Liver (tissue), 9 donors: ENCODE measurements around the gene PHLDA2. TPM values are rescaled to one million over a fixed set of nuclear protein-coding genes. Genes with fewer than 3 reads are reported as not detected.

Experiments used
- DNase-seq: peaks from one replicate; pipeline ENCODE4 v3.0.0-alpha.2; 2017; ENCODE audit warnings: low spot score
- H3K27ac ChIP-seq, 2 donors: one replicate each; pipeline ENCODE4 v1.7.0; 2013; ENCODE audit warnings: inconsistent platforms in 2 of 2, low read length in 2 of 2, control low read depth in 1 of 2, low read depth in 1 of 2, mild to moderate bottlenecking in 1 of 2
- H3K27me3 ChIP-seq, 4 donors: one replicate each; pipeline versions ENCODE4 v1.6.1 to v1.7.0; 2013; ENCODE audit warnings: low read length in 3 of 4, inconsistent platforms in 1 of 4, mild to moderate bottlenecking in 1 of 4, moderate library complexity in 1 of 4; ENCODE audit not compliant: control insufficient read depth in 4 of 4, insufficient read depth in 4 of 4
- H3K36me3 ChIP-seq, 4 donors: one replicate each; pipeline versions ENCODE4 v1.6.1 to v1.7.0; 2013; ENCODE audit warnings: low read length in 3 of 4, mild to moderate bottlenecking in 3 of 4, low read depth in 1 of 4, moderate library complexity in 1 of 4; ENCODE audit not compliant: control insufficient read depth in 4 of 4, insufficient read depth in 3 of 4
- H3K4me1 ChIP-seq, 4 donors: one replicate each; pipeline versions ENCODE4 v1.6.1 to v1.7.0; 2013; ENCODE audit warnings: low read length in 3 of 4, mild to moderate bottlenecking in 3 of 4, moderate library complexity in 1 of 4; ENCODE audit not compliant: control insufficient read depth in 4 of 4, insufficient read depth in 4 of 4
- H3K4me3 ChIP-seq, 3 donors: one replicate each; pipeline versions ENCODE4 v1.6.1 to v1.7.0; 2013; ENCODE audit warnings: low read length in 3 of 3, control low read depth in 1 of 3, low read depth in 1 of 3, mild to moderate bottlenecking in 1 of 3
- H3K9ac ChIP-seq, 2 donors: one replicate each; pipeline ENCODE4 v1.7.0; 2013; ENCODE audit warnings: low read length in 2 of 2, mild to moderate bottlenecking in 2 of 2, moderate library complexity in 2 of 2, control low read depth in 1 of 2, low read depth in 1 of 2
- H3K9me3 ChIP-seq, 4 donors: one replicate each; pipeline versions ENCODE4 v1.6.1 to v1.7.0; 2013; ENCODE audit warnings: low read length in 3 of 4; ENCODE audit not compliant: control insufficient read depth in 4 of 4
- EGR1 ChIP-seq, 2 donors: IDR thresholded peaks; 2 replicates each; pipeline ENCODE4 v1.6.1; 2016 to 2018; ENCODE audit warnings: antibody characterized with exemption in 2 of 2, low read depth in 2 of 2
- FOXA1 ChIP-seq: IDR thresholded peaks from 2 replicates; pipeline ENCODE4 v1.6.1; 2016; ENCODE audit warnings: antibody characterized with exemption
- FOXA2 ChIP-seq: IDR thresholded peaks from 2 replicates; pipeline ENCODE4 v1.6.1; 2016; ENCODE audit warnings: antibody characterized with exemption
- GABPA ChIP-seq, 2 donors: IDR thresholded peaks in 1 of 2; conservative IDR thresholded peaks in 1 of 2; 2 replicates each; pipeline ENCODE4 v1.6.1; 2016; ENCODE audit warnings: antibody characterized with exemption in 2 of 2, mild to moderate bottlenecking in 1 of 2, moderate library complexity in 1 of 2
- HNF4A ChIP-seq, 2 donors: conservative IDR thresholded peaks; 2 replicates each; pipeline ENCODE4 v1.6.1; 2016; ENCODE audit warnings: antibody characterized with exemption in 2 of 2, mild to moderate bottlenecking in 2 of 2
- HNF4G ChIP-seq: IDR thresholded peaks from 2 replicates; pipeline ENCODE4 v1.6.1; 2016; ENCODE audit warnings: antibody characterized with exemption
- JUND ChIP-seq, 2 donors: IDR thresholded peaks; 2 replicates each; pipeline ENCODE4 v1.6.1; 2016; ENCODE audit warnings: antibody characterized with exemption in 2 of 2
- NR2F2 ChIP-seq: IDR thresholded peaks from 2 replicates; pipeline ENCODE4 v1.6.1; 2016; ENCODE audit warnings: antibody characterized with exemption
- RAD21 ChIP-seq, 2 donors: IDR thresholded peaks; 2 replicates each; pipeline ENCODE4 v1.6.1; 2016; ENCODE audit warnings: antibody characterized with exemption in 2 of 2, mild to moderate bottlenecking in 2 of 2
- REST ChIP-seq: IDR thresholded peaks from 2 replicates; pipeline ENCODE4 v1.6.1; 2016; ENCODE audit warnings: antibody characterized with exemption, mild to moderate bottlenecking
- RXRA ChIP-seq, 2 donors: IDR thresholded peaks; 2 replicates each; pipeline ENCODE4 v1.6.1; 2017 to 2018; ENCODE audit warnings: antibody characterized with exemption in 2 of 2, mild to moderate bottlenecking in 1 of 2
- SP1 ChIP-seq: IDR thresholded peaks from 2 replicates; pipeline ENCODE4 v1.6.1; 2018; ENCODE audit warnings: antibody characterized with exemption, mild to moderate bottlenecking
- TAF1 ChIP-seq: conservative IDR thresholded peaks from 2 replicates; pipeline ENCODE4 v1.6.1; 2016; ENCODE audit warnings: antibody characterized with exemption, mild to moderate bottlenecking
- YY1 ChIP-seq: IDR thresholded peaks from 2 replicates; pipeline ENCODE4 v1.6.1; 2016; ENCODE audit warnings: antibody characterized with exemption, mild to moderate bottlenecking
- ZBTB33 ChIP-seq: IDR thresholded peaks from 2 replicates; pipeline ENCODE4 v1.6.1; 2016; ENCODE audit warnings: antibody characterized with exemption
- WGBS: extraction: QIAGEN DNeasy Blood & Tissue Kit; methylation state at CpG from one replicate; pipeline ENCODE4 v1.1.7; 2013; 5-methylcytosine and 5-hydroxymethylcytosine counted together
- polyA plus RNA-seq, 2 donors: library from polyadenylated mRNA; stranded (reverse) in 1 of 2; unstranded in 1 of 2; fragments of 200-250 nt in 1 of 2; fragments of >200 nt in 1 of 2; fragmentation: Nextera tagmentation in 1 of 2; extraction: Ambion mirVana in 1 of 2; gene quantifications; one replicate each; pipeline versions ENCODE4 v1.2.1 to v1.2.3, GENCODE V29; 2013 to 2015
- total RNA-seq, 2 donors: library from RNA; depleted of rRNA; stranded (reverse); fragments of >200 nt; gene quantifications; one replicate each; pipeline ENCODE4 v1.2.3, GENCODE V29; 2014
- TF ChIP-seq, protein P1 (sequence below): IDR thresholded peaks from 2 replicates; pipeline ENCODE4 v1.6.1; 2016; ENCODE audit warnings: antibody characterized with exemption
- TF ChIP-seq, protein P2 (sequence below): fragments of 150-350 bp; IDR thresholded peaks from 2 replicates; pipeline ENCODE4 v1.5.1; 2017; ENCODE audit warnings: improper control_type of control experiment, low read depth, low read length; ENCODE audit not compliant: missing input control
- TF ChIP-seq, protein P3 (sequence below): IDR thresholded peaks from 2 replicates; pipeline ENCODE4 v1.6.1; 2016; ENCODE audit warnings: antibody characterized with exemption
- donor health status: healthy.
- donor health status: healthy.
- donor health status: healthy.
- donor health status: healthy.
- donor health status: healthy.

The PHLDA2 gene
- total and polyA plus RNA-seq, 4 donors = 0.23 to 1.4 (median 0.99) TPM; not detected in 1

DNA sequence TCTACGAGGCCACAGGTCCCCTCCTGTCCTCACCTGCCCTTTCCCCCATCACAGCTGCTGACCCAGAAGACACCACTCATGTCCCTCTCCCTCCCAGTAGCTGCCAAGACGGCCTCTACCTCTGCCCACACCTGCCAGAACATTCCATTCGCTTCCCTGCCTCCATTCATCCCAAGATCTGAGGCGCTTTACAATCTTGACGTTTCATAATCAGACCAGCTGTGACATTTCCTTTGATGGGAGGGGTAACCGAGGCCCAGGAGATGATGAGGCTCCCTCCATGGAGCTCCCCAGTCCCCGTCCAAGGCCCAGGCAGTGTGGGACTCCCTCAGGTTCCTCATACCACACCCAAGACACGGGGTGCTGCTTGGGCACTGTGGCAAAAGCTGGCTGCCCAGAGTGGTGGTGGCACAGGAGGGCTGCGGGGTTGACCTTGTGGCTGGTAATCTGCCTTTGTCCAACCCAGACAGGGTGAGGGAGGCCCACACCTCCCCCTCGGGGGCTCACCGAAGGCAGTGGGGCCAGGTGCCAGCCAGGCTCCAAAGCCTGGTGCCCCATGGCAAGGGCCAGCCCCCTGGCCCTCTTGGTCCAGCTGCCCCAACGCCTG lies 17.3 kb downstream of the PHLDA2 start:
- TF ChIP-seq SP1 = no peak
- no peak for TF ChIP-seq REST
- no peak for TF ChIP-seq FOXA1
- no peak for TF ChIP-seq NR2F2
- no peak for TF ChIP-seq EGR1 (IDR thresholded peaks at IDR 0.05; ENCODE audit: low read depth in 2 of 2)
- TF ChIP-seq FOXA2 = no peak
- no peak for TF ChIP-seq JUND (IDR thresholded peaks at IDR 0.05)
- TF ChIP-seq, protein P1, sequence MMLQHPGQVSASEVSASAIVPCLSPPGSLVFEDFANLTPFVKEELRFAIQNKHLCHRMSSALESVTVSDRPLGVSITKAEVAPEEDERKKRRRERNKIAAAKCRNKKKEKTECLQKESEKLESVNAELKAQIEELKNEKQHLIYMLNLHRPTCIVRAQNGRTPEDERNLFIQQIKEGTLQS = no peak
- TF ChIP-seq, protein P2, sequence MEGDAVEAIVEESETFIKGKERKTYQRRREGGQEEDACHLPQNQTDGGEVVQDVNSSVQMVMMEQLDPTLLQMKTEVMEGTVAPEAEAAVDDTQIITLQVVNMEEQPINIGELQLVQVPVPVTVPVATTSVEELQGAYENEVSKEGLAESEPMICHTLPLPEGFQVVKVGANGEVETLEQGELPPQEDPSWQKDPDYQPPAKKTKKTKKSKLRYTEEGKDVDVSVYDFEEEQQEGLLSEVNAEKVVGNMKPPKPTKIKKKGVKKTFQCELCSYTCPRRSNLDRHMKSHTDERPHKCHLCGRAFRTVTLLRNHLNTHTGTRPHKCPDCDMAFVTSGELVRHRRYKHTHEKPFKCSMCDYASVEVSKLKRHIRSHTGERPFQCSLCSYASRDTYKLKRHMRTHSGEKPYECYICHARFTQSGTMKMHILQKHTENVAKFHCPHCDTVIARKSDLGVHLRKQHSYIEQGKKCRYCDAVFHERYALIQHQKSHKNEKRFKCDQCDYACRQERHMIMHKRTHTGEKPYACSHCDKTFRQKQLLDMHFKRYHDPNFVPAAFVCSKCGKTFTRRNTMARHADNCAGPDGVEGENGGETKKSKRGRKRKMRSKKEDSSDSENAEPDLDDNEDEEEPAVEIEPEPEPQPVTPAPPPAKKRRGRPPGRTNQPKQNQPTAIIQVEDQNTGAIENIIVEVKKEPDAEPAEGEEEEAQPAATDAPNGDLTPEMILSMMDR = no peak
- no peak for TF ChIP-seq HNF4G
- TF ChIP-seq YY1 = no peak
- TF ChIP-seq, protein P3, sequence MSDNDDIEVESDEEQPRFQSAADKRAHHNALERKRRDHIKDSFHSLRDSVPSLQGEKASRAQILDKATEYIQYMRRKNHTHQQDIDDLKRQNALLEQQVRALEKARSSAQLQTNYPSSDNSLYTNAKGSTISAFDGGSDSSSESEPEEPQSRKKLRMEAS = no peak
- TF ChIP-seq RAD21 (IDR thresholded peaks at IDR 0.05) = no peak
- no peak for TF ChIP-seq ZBTB33
- WGBS = 83% methylated on average over 12 of the region's 12 CpGs
- Histone ChIP-seq H3K9me3 (no peaks in the 10 kb centered on the region), H3K9ac (no peak overlapping the region), H3K36me3 (peaks cover 0 to under 1% (median 0%) of the 10 kb centered on the region in 4 donors), H3K27me3 (no peaks in the 10 kb centered on the region), H3K4me1 (no peaks in the 10 kb centered on the region), H3K4me3 (no peak overlapping the region), H3K27ac (no peak overlapping the region)
- DNase-seq = no peak

- no peaks in the 10 kb centered on the region for H3K4me1 ChIP-seq
- no peak overlapping the region for H3K9ac ChIP-seq
- H3K27ac ChIP-seq = no peak overlapping the region
- no peak overlapping the region for H3K4me3 ChIP-seq
- no peaks in the 10 kb centered on the region for H3K9me3 ChIP-seq
- H3K36me3 ChIP-seq = no peaks in the 10 kb centered on the region
- no peaks in the 10 kb centered on the region for H3K27me3 ChIP-seq
- WGBS = 90% methylated on average over 18 of the region's 18 CpGs
- TF ChIP-seq FOXA2 (no peak), HNF4A (conservative IDR thresholded peaks at IDR 0.05) (no peak), FOXA1 (no peak), GABPA (IDR thresholded peaks at IDR 0.05 in 1 of 2, conservative IDR thresholded peaks at IDR 0.05 in 1 of 2) (no peak), TAF1 (no peak), HNF4G (no peak), SP1 (no peak), RXRA (IDR thresholded peaks at IDR 0.05) (no peak), EGR1 (IDR thresholded peaks at IDR 0.05; ENCODE audit: low read depth in 2 of 2) (no peak)
- TF ChIP-seq, protein P1 = no peak
- TF ChIP-seq, protein P2 = no peak
- DNase-seq = no peak
These were observed 18.0 kb downstream of the PHLDA2 start for GRCh38 chr11:2911088-2911784.
